Fibroblast of skin of scalp (primary cell): Measurements from ENCODE around the gene CARMIL3.

ENCODE experiments used
- DNase-seq: peaks from one replicate; pipeline ENCODE4 v3.0.0-alpha.2; 2013

CARMIL3 gene

DNA sequence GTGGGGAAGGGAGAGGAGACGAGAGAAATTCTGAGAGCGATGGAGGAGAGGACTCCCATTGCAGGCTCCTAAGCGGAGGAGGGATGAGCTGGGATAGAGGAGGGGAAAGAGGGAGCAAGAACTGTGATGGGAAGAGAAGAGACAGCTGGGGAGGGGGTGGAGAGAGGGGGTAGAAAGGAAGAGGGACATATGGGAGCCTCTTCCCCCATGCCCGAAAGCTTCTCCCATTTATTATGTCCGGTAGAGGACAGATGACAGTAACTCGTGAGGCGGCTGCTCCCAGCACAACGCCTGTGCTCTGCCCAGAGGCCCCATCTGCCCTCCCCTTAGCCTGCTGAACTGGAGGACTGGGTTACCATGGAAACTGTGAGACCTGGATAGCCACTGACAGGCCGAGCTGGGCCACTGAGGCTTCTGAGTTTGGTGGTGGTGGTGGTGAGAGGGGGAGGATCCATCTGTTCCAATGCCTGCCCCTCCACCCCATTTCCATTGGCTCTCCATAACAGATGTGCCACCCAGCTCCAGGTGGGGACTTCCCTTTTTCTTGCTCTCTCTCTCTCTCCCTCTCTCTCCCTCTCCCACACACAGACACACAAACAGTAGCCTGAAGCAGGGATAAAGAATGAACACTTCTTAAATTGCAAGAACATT lies 27.8 kb downstream of the CARMIL3 start:
- no peak for DNase-seq

- no peak for DNase-seq
These were observed 28.3 kb downstream of the CARMIL3 start for GRCh38 chr14:24080142-24080530.

DNA sequence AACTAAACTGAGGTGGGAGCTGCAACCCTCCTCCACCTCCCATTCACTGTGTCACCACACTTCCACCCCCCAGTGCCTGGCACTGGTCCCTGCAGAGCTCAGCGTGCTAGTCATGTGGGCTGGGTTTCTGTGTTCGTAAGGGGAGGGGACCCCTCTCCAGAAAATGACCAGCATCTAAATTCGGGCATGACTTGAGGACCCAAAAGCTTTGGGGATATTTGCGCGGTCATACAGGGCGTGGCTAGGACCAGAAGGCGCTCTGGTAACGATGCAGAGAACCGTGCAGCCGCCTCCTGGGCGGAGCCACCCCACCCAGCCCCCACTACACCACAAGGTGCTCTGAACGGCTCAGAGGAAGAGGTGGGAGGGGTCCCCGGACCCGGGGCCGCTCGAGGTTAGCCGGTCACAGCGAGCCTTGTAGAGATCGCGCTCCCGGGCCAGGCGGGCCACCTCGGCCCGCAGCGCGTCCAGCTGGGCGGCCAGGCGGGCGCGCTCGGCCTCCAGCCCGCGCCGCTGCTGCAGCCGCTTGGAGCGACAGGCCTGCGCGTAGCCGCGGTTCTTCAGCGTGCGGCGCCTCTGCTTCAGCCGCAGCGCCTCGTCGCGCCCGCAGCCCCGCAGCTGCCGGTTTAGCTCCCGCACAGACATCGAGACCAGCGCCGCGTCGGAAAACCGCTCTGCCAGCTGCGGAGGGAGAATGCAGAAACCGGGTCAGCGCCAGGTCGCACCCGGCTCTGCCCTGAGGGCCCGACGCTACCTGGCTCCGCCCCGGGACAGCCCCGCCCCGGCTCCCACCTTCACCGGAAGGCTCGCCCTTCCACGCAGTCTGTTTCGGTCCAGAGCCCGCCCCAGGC lies 29.3 kb downstream of the CARMIL3 start:
- no peak for DNase-seq

- DNase-seq = no peak
These were observed 30.0 kb downstream of the CARMIL3 start for GRCh38 chr14:24081739-24082211.

GRCh38 chr14:24082411-24083080 lies 30.7 kb downstream of the CARMIL3 start:
- DNase-seq = no peak

- DNase-seq = no peak
These were observed 31.7 kb downstream of the CARMIL3 start for GRCh38 chr14:24083462-24083861.

DNA sequence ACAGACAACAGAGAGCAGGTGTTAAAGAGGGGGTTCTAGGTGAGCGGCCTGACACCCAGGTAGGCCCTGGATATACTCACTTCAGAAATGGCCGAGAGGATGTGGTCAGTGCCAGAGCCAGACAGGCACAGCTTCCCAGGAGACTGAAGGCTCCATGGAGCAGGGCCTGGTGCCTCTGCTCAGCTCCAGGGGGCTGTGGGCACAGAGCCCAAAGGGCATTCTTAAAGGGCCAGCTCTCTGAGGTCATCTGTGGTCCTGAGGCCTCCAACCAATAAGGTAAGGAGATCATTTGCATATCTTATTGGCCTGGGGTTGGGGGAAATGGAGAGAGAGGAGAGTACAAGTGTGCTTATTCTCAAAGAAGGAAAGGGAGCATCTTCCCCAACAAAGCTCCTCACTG lies 32.6 kb downstream of the CARMIL3 start:
- DNase-seq = no peak

- DNase-seq = no peak
These were observed 33.4 kb downstream of the CARMIL3 start for GRCh38 chr14:24085215-24085614.

GRCh38 chr14:24086193-24086955 lies 34.6 kb downstream of the CARMIL3 start:
- DNase-seq = no peak

- DNase-seq = no peak
These were observed 35.2 kb downstream of the CARMIL3 start for GRCh38 chr14:24087004-24087403.

DNA sequence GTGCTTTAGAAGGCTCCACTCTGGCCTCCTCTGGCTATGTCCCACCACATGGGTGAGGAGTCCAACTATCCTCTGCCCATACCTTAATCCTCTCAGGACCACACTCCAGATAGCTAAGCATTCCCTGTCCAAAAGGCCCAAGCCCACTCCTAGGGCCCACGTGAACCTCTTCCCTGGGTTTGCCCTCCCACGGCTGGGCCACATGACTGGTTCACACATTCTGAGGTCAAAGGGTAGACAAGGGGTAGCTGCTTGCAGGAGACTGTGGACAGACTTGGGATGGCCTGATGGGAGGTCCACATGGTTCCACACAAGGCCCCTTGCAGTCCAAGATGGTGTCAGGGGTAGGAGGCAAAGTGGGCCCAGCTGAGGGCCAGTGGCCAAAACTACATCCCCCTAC lies 36.3 kb downstream of the CARMIL3 start:
- DNase-seq = no peak

- no peak for DNase-seq
These were observed 38.1 kb downstream of the CARMIL3 start for GRCh38 chr14:24089890-24090289.

- DNase-seq = no peak
These were observed 40.3 kb downstream of the CARMIL3 start for GRCh38 chr14:24092110-24092504.

DNA sequence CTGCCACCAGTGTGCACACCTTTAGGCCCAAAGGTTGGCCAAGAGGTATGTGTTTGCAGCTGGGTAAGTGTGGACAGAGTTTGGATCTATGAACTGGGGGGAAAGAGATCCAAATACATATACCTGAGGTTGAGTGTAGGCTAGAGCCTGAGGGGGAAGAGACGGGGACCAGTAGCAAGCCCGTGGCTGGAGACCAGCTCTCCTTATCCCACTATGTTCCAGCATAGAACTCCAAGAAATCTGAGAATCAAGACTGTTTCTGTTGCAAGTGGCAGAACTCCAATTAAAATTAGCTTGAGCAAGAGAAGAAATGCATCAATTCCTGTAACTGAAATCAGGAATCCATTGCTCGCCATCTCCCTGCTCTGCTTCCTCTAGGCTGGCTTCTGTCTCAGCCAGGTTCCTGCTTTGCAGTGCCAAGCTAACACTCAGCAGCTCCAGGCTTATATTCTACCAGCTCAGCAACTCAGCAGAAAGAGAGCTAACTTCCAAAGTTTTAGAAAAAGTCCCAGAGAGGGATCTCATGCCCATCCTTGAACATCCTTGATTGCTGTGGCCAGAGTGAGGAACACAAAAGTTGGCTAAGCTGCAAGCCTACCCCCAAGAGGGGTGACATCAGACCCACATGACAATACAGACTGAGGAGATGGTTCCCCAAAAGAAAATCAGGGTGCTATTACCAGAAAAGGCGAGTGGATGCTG lies 40.8 kb downstream of the CARMIL3 start:
- no peak for DNase-seq

- DNase-seq = no peak
These were observed 41.5 kb downstream of the CARMIL3 start for GRCh38 chr14:24093207-24093900.

DNA sequence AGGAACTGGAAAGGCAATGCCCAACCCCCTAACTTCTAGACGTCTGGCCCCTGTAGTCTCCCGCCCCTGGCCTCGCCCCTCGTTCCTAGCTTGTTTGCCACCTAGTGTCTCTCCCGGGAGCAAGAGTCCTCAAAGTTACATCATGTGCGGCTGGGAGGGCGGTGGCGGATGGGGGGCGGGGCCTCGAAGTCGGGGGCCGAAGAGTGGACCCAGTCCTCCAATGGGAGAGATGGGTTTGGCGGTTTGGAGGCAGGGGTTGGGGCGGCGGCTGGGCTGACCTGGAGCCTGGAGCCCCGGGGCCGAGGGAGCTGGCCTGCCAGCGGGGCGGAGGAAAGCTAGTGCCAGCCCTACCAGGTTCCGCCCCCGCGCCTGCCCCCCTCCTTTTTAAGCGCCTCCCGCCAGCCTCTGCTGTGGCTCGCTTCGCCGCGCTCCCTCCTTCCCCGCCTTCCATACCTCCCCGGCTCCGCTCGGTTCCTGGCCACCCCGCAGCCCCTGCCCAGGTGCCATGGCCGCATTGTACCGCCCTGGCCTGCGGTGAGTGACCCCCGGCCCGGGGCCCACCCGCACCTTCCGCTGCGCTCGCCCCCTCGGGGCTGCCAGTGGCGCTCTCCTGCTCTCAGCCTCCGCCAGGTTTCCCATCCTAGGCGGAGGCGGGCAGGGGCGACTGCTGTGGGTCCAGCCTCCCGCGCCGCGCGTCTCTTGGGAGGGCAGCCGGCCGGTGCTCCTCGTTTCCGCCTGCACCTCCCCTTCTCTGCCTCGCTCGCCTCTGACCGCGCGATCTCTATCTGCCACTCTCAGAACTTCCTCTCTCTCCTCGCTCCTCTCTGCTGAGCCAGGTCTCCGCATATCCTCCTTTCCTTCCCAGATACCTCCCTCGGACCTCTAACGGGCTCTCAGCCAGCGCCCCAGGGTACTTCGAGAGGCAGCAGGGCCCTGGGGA lies 42.4 kb downstream of the CARMIL3 start, which contains the start of gene PCK2:
Gene PCK2, plus strand, starts transcription at position 411 of the 940 bp plus-strand sequence. Its CDS starts 95 bp downstream, at position 506.
- DNase-seq = peak; percentile 99

- no peak for DNase-seq
These were observed 43.0 kb downstream of the CARMIL3 start for GRCh38 chr14:24094841-24095270.

GRCh38 chr14:24095271-24096068 lies 43.7 kb downstream of the CARMIL3 start:
- peak; percentile 80 for DNase-seq

- DNase-seq = no peak
These were observed 44.9 kb downstream of the CARMIL3 start for GRCh38 chr14:24096545-24097181.
